Measurements from ENCODE around the gene RASA4B.

DNA sequence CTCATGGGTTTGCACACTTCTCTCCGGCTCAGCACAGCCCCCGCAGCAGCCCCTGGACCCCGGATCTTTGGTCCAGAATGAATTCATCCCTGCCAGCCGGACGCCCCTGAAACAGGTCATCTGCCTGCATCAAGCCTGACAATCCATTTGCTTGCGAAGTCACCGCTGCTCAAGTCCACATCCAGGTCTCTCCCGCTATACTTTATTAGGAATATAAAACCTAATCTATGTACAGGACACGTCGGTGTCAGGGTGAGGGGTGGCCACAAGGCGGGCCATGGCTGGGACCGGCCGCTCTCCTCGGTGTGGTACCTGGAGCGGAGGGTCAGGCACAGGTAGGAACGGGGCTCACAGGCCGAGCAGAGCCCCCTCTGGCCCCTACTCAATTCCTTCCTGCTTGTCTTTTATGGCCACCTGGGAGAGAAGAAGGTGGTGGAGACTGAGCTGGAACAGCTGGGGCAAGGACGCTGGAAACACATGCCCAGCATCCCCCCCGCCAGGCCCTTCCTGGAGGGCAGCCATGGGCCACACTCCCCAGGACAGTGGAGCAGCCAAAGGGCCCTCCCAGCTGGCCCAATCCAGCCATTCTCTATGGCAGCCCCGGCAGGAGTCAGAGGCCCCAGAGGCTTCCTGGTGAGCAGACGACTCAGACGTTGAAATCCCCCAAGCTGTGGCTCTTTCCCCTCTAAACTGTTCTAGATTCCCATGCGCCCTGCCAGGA, 44.1 kb downstream of the RASA4B start:
- TF ChIP-seq, protein P1, sequence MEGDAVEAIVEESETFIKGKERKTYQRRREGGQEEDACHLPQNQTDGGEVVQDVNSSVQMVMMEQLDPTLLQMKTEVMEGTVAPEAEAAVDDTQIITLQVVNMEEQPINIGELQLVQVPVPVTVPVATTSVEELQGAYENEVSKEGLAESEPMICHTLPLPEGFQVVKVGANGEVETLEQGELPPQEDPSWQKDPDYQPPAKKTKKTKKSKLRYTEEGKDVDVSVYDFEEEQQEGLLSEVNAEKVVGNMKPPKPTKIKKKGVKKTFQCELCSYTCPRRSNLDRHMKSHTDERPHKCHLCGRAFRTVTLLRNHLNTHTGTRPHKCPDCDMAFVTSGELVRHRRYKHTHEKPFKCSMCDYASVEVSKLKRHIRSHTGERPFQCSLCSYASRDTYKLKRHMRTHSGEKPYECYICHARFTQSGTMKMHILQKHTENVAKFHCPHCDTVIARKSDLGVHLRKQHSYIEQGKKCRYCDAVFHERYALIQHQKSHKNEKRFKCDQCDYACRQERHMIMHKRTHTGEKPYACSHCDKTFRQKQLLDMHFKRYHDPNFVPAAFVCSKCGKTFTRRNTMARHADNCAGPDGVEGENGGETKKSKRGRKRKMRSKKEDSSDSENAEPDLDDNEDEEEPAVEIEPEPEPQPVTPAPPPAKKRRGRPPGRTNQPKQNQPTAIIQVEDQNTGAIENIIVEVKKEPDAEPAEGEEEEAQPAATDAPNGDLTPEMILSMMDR (conservative IDR thresholded peaks at IDR 0.05; ENCODE audit: low read depth in 2 of 2): no peak
- TF ChIP-seq, protein P2, sequence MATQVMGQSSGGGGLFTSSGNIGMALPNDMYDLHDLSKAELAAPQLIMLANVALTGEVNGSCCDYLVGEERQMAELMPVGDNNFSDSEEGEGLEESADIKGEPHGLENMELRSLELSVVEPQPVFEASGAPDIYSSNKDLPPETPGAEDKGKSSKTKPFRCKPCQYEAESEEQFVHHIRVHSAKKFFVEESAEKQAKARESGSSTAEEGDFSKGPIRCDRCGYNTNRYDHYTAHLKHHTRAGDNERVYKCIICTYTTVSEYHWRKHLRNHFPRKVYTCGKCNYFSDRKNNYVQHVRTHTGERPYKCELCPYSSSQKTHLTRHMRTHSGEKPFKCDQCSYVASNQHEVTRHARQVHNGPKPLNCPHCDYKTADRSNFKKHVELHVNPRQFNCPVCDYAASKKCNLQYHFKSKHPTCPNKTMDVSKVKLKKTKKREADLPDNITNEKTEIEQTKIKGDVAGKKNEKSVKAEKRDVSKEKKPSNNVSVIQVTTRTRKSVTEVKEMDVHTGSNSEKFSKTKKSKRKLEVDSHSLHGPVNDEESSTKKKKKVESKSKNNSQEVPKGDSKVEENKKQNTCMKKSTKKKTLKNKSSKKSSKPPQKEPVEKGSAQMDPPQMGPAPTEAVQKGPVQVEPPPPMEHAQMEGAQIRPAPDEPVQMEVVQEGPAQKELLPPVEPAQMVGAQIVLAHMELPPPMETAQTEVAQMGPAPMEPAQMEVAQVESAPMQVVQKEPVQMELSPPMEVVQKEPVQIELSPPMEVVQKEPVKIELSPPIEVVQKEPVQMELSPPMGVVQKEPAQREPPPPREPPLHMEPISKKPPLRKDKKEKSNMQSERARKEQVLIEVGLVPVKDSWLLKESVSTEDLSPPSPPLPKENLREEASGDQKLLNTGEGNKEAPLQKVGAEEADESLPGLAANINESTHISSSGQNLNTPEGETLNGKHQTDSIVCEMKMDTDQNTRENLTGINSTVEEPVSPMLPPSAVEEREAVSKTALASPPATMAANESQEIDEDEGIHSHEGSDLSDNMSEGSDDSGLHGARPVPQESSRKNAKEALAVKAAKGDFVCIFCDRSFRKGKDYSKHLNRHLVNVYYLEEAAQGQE (IDR thresholded peaks at IDR 0.05; ENCODE audit: unreplicated experiment): no peak
- TF ChIP-seq POLR2AphosphoS5 (IDR thresholded peaks at IDR 0.05; ENCODE audit: low read depth): no peak
- no peak for TF ChIP-seq EZH2phosphoT487 (IDR thresholded peaks at IDR 0.05; ENCODE audit: unreplicated experiment)
- no peak for TF ChIP-seq EZH2 (IDR thresholded peaks at IDR 0.05; ENCODE audit: low read depth, unreplicated experiment)
- no peak for TF ChIP-seq JUNB (IDR thresholded peaks at IDR 0.05; ENCODE audit: unreplicated experiment)
- no peak for TF ChIP-seq CREB1 (CRISPR knock-in tag; IDR thresholded peaks at IDR 0.05; ENCODE audit: low read depth)
- TF ChIP-seq, protein P3, sequence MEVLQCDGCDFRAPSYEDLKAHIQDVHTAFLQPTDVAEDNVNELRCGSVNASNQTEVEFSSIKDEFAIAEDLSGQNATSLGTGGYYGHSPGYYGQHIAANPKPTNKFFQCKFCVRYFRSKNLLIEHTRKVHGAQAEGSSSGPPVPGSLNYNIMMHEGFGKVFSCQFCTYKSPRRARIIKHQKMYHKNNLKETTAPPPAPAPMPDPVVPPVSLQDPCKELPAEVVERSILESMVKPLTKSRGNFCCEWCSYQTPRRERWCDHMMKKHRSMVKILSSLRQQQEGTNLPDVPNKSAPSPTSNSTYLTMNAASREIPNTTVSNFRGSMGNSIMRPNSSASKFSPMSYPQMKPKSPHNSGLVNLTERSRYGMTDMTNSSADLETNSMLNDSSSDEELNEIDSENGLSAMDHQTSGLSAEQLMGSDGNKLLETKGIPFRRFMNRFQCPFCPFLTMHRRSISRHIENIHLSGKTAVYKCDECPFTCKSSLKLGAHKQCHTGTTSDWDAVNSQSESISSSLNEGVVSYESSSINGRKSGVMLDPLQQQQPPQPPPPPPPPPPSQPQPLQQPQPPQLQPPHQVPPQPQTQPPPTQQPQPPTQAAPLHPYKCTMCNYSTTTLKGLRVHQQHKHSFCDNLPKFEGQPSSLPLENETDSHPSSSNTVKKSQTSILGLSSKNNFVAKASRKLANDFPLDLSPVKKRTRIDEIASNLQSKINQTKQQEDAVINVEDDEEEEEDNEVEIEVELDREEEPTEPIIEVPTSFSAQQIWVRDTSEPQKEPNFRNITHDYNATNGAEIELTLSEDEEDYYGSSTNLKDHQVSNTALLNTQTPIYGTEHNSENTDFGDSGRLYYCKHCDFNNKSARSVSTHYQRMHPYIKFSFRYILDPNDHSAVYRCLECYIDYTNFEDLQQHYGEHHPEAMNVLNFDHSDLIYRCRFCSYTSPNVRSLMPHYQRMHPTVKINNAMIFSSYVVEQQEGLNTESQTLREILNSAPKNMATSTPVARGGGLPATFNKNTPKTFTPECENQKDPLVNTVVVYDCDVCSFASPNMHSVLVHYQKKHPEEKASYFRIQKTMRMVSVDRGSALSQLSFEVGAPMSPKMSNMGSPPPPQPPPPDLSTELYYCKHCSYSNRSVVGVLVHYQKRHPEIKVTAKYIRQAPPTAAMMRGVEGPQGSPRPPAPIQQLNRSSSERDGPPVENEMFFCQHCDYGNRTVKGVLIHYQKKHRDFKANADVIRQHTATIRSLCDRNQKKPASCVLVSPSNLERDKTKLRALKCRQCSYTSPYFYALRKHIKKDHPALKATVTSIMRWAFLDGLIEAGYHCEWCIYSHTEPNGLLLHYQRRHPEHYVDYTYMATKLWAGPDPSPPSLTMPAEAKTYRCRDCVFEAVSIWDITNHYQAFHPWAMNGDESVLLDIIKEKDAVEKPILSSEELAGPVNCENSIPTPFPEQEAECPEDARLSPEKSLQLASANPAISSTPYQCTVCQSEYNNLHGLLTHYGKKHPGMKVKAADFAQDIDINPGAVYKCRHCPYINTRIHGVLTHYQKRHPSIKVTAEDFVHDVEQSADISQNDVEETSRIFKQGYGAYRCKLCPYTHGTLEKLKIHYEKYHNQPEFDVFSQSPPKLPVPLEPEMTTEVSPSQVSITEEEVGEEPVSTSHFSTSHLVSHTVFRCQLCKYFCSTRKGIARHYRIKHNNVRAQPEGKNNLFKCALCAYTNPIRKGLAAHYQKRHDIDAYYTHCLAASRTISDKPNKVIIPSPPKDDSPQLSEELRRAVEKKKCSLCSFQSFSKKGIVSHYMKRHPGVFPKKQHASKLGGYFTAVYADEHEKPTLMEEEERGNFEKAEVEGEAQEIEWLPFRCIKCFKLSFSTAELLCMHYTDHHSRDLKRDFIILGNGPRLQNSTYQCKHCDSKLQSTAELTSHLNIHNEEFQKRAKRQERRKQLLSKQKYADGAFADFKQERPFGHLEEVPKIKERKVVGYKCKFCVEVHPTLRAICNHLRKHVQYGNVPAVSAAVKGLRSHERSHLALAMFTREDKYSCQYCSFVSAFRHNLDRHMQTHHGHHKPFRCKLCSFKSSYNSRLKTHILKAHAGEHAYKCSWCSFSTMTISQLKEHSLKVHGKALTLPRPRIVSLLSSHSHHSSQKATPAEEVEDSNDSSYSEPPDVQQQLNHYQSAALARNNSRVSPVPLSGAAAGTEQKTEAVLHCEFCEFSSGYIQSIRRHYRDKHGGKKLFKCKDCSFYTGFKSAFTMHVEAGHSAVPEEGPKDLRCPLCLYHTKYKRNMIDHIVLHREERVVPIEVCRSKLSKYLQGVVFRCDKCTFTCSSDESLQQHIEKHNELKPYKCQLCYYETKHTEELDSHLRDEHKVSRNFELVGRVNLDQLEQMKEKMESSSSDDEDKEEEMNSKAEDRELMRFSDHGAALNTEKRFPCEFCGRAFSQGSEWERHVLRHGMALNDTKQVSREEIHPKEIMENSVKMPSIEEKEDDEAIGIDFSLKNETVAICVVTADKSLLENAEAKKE (CRISPR knock-in tag; IDR thresholded peaks at IDR 0.05): no peak
- TF ChIP-seq, protein P4, sequence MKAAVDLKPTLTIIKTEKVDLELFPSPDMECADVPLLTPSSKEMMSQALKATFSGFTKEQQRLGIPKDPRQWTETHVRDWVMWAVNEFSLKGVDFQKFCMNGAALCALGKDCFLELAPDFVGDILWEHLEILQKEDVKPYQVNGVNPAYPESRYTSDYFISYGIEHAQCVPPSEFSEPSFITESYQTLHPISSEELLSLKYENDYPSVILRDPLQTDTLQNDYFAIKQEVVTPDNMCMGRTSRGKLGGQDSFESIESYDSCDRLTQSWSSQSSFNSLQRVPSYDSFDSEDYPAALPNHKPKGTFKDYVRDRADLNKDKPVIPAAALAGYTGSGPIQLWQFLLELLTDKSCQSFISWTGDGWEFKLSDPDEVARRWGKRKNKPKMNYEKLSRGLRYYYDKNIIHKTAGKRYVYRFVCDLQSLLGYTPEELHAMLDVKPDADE (IDR thresholded peaks at IDR 0.05): no peak
- TF ChIP-seq STAT1 (IDR thresholded peaks at IDR 0.05; ENCODE audit: unreplicated experiment): no peak
